Neural crest cell (in vitro differentiated cells): ENCODE data around the gene DAPK1. TPM values are rescaled to one million over a fixed set of nuclear protein-coding genes. Genes with fewer than 3 reads are reported as not detected.

Experiments used
- DNase-seq: peaks from one replicate; pipeline ENCODE4 v3.0.0; 2021; ENCODE audit warnings: low read depth, mixed read lengths, low spot score
- H3K27ac Mint-ChIP-seq: one replicate; pipeline ENCODE4 v1.8.0; 2021; ENCODE audit warnings: mild to moderate bottlenecking, mixed read lengths; ENCODE audit not compliant: unreplicated experiment
- H3K27me3 Mint-ChIP-seq: 2 replicates; pipeline ENCODE4 v1.8.0; 2021; ENCODE audit warnings: low read depth, mild to moderate bottlenecking, mixed read lengths
- H3K36me3 Mint-ChIP-seq: 2 replicates; pipeline ENCODE4 v1.8.0; 2021; ENCODE audit warnings: low read depth, mild to moderate bottlenecking, mixed read lengths
- H3K4me1 Mint-ChIP-seq: 2 replicates; pipeline ENCODE4 v1.8.0; 2021; ENCODE audit warnings: mixed read lengths
- H3K4me3 Mint-ChIP-seq: one replicate; pipeline ENCODE4 v1.8.0; 2021; ENCODE audit warnings: mild to moderate bottlenecking, mixed read lengths
- H3K9me3 Mint-ChIP-seq: 2 replicates; pipeline ENCODE4 v1.8.0; 2021; ENCODE audit warnings: mixed read lengths
- CTCF ChIP-seq: fragments of 200-600 bp; sonication (generic); conservative IDR thresholded peaks from 2 replicates; pipeline ENCODE4 v1.5.0; 2021; ENCODE audit warnings: antibody characterized with exemption, mild to moderate bottlenecking
- total RNA-seq: library from RNA; stranded (reverse); gene quantifications from 2 replicates; pipeline ENCODE4 v1.2.1, GENCODE V29; 2021

DAPK1 gene
- total RNA-seq, 1 donor from 2014 or later = 62.7 TPM

GRCh38 chr9:87577746-87578145 is 80.1 kb downstream of the DAPK1 start:
- TF ChIP-seq CTCF = no peak
- Mint-ChIP-seq H3K27me3 (no peaks in the 10 kb centered on the region), H3K4me3 (no peak overlapping the region), H3K4me1 (peaks cover 34% of the 10 kb centered on the region), H3K27ac (no peak overlapping the region), H3K36me3 (peaks cover 3% of the 10 kb centered on the region), H3K9me3 (no peaks in the 10 kb centered on the region)
- DNase-seq = no peak

- no peak for DNase-seq
Measured at GRCh38 chr9:87578625-87579024, 81.0 kb downstream of the DAPK1 start.

GRCh38 chr9:87579781-87580541 is 82.3 kb downstream of the DAPK1 start:
- Mint-ChIP-seq H3K36me3 (peaks cover 5% of the 10 kb centered on the region), H3K9me3 (peaks cover 2% of the 10 kb centered on the region), H3K27me3 (no peaks in the 10 kb centered on the region), H3K4me1 (peaks cover 50% of the 10 kb centered on the region), H3K4me3 (no peak overlapping the region), H3K27ac (no peak overlapping the region)
- no peak for DNase-seq
- no peak for TF ChIP-seq CTCF

More at GRCh38 chr9:87578625-87579024, 81.0 kb downstream of the DAPK1 start:
- Mint-ChIP-seq H3K27ac (no peak overlapping the region), H3K4me3 (no peak overlapping the region), H3K9me3 (peaks cover 2% of the 10 kb centered on the region), H3K36me3 (peaks cover 5% of the 10 kb centered on the region), H3K4me1 (peaks cover 43% of the 10 kb centered on the region), H3K27me3 (no peaks in the 10 kb centered on the region)
- no peak for TF ChIP-seq CTCF

GRCh38 chr9:87580941-87581438 is 83.3 kb downstream of the DAPK1 start:
- H3K36me3 Mint-ChIP-seq = peaks cover 5% of the 10 kb centered on the region
- H3K4me1 Mint-ChIP-seq = peaks cover 54% of the 10 kb centered on the region
- H3K9me3 Mint-ChIP-seq = peaks cover 2% of the 10 kb centered on the region
- no peak for TF ChIP-seq CTCF
- no peak overlapping the region for H3K4me3 Mint-ChIP-seq
- DNase-seq = no peak
- H3K27me3 Mint-ChIP-seq = no peaks in the 10 kb centered on the region
- peak overlapping the region; percentile 40 for H3K27ac Mint-ChIP-seq

- no peaks in the 10 kb centered on the region for H3K27me3 Mint-ChIP-seq
- H3K4me3 Mint-ChIP-seq = no peak overlapping the region
- H3K4me1 Mint-ChIP-seq = peaks cover 54% of the 10 kb centered on the region
- no peak overlapping the region for H3K27ac Mint-ChIP-seq
- no peak for TF ChIP-seq CTCF
- peaks cover 5% of the 10 kb centered on the region for H3K36me3 Mint-ChIP-seq
- H3K9me3 Mint-ChIP-seq = peaks cover 2% of the 10 kb centered on the region
- DNase-seq = no peak
Measured at GRCh38 chr9:87581513-87581912, 83.8 kb downstream of the DAPK1 start.
